Skeletal muscle tissue (tissue), 4 donors: Measurements from ENCODE around the gene ATP9A. TPM values are rescaled to one million over a fixed set of nuclear protein-coding genes. Genes with fewer than 3 reads are reported as not detected.
"Not testable (repeated sequence)": the region's sequence is repeated elsewhere in the genome, so short reads cannot be mapped to it uniquely, and the experiment has no call there.

Experiments
- H3K27ac ChIP-seq: one replicate; pipeline ENCODE4 v1.7.0; 2013; ENCODE audit warnings: mild to moderate bottlenecking, low read depth, low read length, inconsistent platforms
- H3K27me3 ChIP-seq, 3 donors: one replicate each; pipeline ENCODE4 v1.7.0; 2013; ENCODE audit warnings: low read length in 3 of 3; ENCODE audit not compliant: control insufficient read depth in 3 of 3, insufficient read depth in 3 of 3
- H3K36me3 ChIP-seq, 3 donors: one replicate each; pipeline ENCODE4 v1.7.0; 2013; ENCODE audit warnings: low read length in 3 of 3; ENCODE audit not compliant: control insufficient read depth in 3 of 3, insufficient read depth in 3 of 3
- H3K4me1 ChIP-seq, 3 donors: one replicate each; pipeline ENCODE4 v1.7.0; 2013; ENCODE audit warnings: low read length in 3 of 3, mild to moderate bottlenecking in 3 of 3; ENCODE audit not compliant: control insufficient read depth in 3 of 3, insufficient read depth in 3 of 3
- H3K4me3 ChIP-seq, 3 donors: one replicate each; pipeline ENCODE4 v1.7.0; 2013; ENCODE audit warnings: low read length in 3 of 3
- H3K9ac ChIP-seq, 3 donors: one replicate each; pipeline ENCODE4 v1.7.0; 2013; ENCODE audit warnings: low read length in 3 of 3, mild to moderate bottlenecking in 3 of 3, moderate library complexity in 2 of 3, low read depth in 1 of 3
- H3K9me3 ChIP-seq, 3 donors: one replicate each; pipeline ENCODE4 v1.7.0; 2013; ENCODE audit warnings: low read length in 3 of 3; ENCODE audit not compliant: control insufficient read depth in 3 of 3
- total RNA-seq: library from RNA; depleted of rRNA; stranded (reverse); fragments of >200 nt; gene quantifications from one replicate; pipeline ENCODE4 v1.2.3, GENCODE V29; 2014
- donor health status: Osteomylitis.

The ATP9A gene
- total RNA-seq, 1 donor from 2014 or later: 56.4 TPM

GRCh38 chr20:51796340-51796739, 28.1 kb upstream of the ATP9A start:
- Histone ChIP-seq H3K27me3 (peaks cover 31 to 52% (median 35%) of the 10 kb centered on the region in 3 donors), H3K4me3 (no peak overlapping the region), H3K27ac (no peak overlapping the region), H3K36me3 (no peaks in the 10 kb centered on the region), H3K9me3 (no peaks in the 10 kb centered on the region), H3K4me1 (peaks cover 12 to 16% (median 13%) of the 10 kb centered on the region in 3 donors), H3K9ac (no peak overlapping the region)

DNA sequence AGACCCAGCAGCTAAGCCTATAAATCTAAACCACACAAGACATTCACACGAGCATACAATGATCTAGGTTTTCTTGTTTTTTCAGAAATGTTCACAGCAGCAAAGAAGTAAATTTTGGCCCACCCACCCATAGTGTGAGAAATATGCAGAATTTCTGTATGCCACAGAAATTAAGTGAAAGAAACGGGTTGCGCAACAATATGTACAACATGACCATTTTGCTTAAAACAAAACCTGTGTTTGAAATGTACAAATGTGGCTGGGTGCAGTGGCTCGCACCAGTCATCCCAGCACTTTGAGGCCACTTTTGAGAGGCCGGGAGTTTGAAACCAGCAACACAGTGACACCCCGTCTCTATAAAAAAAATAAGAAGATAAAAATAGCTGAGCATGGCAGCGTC, 24.8 kb upstream of the ATP9A start:
- no peak overlapping the region for H3K9ac ChIP-seq
- peaks cover 3 to 28% (median 13%) of the 10 kb centered on the region in 3 donors for H3K27me3 ChIP-seq
- H3K27ac ChIP-seq: no peak overlapping the region
- H3K4me1 ChIP-seq: no peaks in the 10 kb centered on the region
- H3K4me3 ChIP-seq: no peak overlapping the region
- no peaks in the 10 kb centered on the region for H3K36me3 ChIP-seq
- H3K9me3 ChIP-seq: no peaks in the 10 kb centered on the region

DNA sequence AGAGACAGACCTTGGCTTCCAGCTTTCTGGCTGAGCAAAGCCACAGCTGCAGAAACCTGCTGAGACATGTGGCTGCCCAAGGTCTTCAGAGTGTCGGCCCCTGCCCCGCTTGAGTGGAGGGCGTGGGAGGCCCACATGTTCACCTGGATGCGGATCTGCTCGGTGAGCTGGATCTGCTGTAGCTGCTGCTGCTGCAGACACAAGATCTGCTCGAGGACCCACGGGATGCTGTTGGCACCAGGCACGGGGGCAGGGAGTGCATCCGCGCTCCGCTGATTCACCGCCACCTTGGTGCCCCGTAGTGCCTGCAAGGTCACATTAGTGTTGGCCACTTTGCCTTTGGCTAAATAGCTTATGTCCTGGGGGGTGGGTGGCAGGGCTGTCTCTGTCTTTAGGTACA, 23.4 kb upstream of the ATP9A start:
- Histone ChIP-seq H3K4me3 (no peak overlapping the region), H3K9me3 (no peaks in the 10 kb centered on the region), H3K4me1 (no peaks in the 10 kb centered on the region), H3K36me3 (no peaks in the 10 kb centered on the region), H3K27ac (no peak overlapping the region), H3K9ac (no peak overlapping the region), H3K27me3 (peaks cover 0 to 28% (median 12%) of the 10 kb centered on the region in 3 donors)

DNA sequence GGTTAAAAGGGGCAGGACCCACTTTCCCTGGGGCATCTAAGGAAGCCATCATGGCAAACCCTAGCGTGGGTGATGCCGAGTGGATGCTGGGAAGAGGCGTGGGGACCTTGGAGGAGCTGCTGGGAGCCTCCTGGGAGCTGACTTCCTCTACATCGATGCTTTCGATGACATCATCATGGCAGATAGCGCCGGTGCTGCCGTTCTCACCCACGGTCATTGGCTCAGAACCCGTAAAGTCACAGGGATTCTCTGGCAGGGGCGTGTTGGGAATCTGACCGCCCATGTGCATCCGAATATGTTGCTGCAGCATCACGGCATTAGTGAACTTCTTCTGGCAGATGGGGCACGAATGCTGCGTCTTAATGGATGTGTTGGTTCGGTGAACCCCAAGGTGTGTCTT, 22.1 kb upstream of the ATP9A start:
- no peak overlapping the region for H3K4me3 ChIP-seq
- H3K9ac ChIP-seq: no peak overlapping the region
- H3K36me3 ChIP-seq: no peaks in the 10 kb centered on the region
- H3K27ac ChIP-seq: no peak overlapping the region
- peaks cover 0 to 28% (median 12%) of the 10 kb centered on the region in 3 donors for H3K27me3 ChIP-seq
- no peaks in the 10 kb centered on the region for H3K4me1 ChIP-seq
- no peaks in the 10 kb centered on the region for H3K9me3 ChIP-seq

DNA sequence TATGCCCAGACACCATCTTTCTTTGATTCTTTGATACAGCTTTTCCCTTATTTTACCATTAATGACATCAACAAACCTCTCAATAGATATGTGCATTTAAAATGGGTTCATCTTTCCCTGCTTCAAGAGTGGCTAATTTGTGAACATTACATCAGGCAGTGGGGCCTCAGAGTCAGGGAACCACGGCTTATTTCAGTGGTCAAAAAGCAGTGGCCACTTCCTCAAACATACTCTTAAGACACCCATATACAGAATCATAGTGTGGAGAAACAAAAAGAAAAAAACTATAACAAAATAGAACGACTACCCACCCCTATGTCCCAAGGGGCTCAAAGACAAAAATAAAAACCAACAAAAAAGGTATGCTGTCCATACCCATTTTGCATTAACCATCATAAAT, 21.2 kb upstream of the ATP9A start:
- Histone ChIP-seq H3K4me3 (no peak overlapping the region), H3K36me3 (no peaks in the 10 kb centered on the region), H3K27ac (no peak overlapping the region), H3K9ac (no peak overlapping the region), H3K9me3 (no peaks in the 10 kb centered on the region), H3K27me3 (peaks cover 0 to 23% (median 7%) of the 10 kb centered on the region in 3 donors), H3K4me1 (no peaks in the 10 kb centered on the region)

DNA sequence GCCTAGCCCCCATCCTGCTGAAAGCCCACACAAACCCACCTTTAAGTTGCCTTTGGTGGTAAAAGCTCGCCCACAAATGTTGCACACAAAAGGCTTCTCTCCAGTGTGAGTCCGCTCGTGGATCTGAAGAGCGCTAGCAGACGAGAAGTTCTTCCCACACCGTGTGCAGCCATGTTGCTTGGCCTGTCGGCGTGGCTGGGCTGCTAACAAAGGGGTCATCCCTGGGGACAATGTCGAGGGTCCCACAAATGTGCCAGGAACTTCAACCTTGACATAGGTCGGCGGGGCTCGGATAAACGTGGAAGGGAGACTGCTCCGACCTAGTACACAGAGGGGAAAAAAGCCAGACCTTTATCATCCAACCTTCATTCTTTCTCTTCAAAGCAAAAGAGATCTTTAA, 20.6 kb upstream of the ATP9A start:
- H3K9ac ChIP-seq: no peak overlapping the region
- no peaks in the 10 kb centered on the region for H3K36me3 ChIP-seq
- no peaks in the 10 kb centered on the region for H3K9me3 ChIP-seq
- H3K27me3 ChIP-seq: peaks cover 0 to 21% (median 7%) of the 10 kb centered on the region in 3 donors
- H3K4me1 ChIP-seq: no peaks in the 10 kb centered on the region
- no peak overlapping the region for H3K27ac ChIP-seq
- H3K4me3 ChIP-seq: no peak overlapping the region

DNA sequence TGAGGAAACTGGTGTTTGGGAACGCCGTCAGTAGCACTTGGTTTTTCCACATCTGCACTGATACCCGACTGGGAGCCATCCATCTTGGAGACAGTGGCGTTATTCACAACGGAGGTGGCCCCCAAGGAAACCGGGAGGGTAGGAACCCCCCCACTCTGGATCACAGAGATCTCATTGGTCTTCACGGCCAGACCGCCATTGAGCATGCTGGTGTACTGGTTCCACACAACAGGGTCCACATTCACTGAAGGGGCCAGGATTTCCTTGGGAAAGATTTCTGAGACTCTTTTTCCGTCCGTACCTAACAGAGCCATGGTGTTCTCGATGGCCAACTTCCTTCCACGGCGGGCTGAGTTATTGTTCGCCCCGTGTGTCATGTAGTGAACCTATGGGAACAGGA, 16.1 kb upstream of the ATP9A start:
- H3K27me3 ChIP-seq: no peaks in the 10 kb centered on the region
- no peak overlapping the region for H3K9ac ChIP-seq
- no peaks in the 10 kb centered on the region for H3K4me1 ChIP-seq
- peaks cover 0 to 2% (median 0%) of the 10 kb centered on the region in 3 donors for H3K9me3 ChIP-seq
- no peak overlapping the region for H3K4me3 ChIP-seq
- H3K27ac ChIP-seq: no peak overlapping the region
- H3K36me3 ChIP-seq: no peaks in the 10 kb centered on the region

DNA sequence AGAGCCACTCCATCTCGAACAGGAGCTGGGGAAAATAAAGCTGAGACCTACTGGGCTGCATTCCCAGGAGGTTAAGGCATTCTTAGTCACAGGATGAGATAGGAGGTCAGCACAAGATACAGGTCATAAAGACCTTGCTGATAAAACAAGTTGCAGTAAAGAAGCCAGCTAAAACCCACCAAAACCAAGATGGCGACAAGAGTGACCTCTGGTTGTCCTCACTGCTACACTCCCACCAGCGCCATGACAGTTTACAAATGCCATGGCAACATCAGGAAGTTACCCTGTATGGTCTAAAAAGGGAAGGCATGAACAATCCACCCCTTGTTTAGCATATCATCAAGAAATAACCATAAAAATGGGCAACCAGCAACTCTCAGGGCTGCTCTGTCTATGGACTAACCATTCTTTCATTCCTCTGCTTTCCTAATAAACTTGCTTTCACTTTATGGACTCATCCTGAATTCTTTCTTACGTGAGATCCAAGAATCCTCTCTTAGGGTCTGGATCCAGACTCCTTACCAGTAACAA, 10.1 kb upstream of the ATP9A start:
- not testable (repeated sequence) for H3K9ac ChIP-seq, H3K4me3 ChIP-seq, H3K36me3 ChIP-seq, H3K27me3 ChIP-seq, H3K27ac ChIP-seq, H3K4me1 ChIP-seq, H3K9me3 ChIP-seq

- Histone ChIP-seq H3K4me1 (no peaks in the 10 kb centered on the region), H3K36me3 (no peaks in the 10 kb centered on the region), H3K27me3 (no peaks in the 10 kb centered on the region), H3K27ac (no peak overlapping the region), H3K4me3 (no peak overlapping the region), H3K9ac (no peak overlapping the region), H3K9me3 (peaks cover 0 to 2% (median 0%) of the 10 kb centered on the region in 3 donors)
These were observed 7.1 kb upstream of the ATP9A start for GRCh38 chr20:51775241-51775640.

- H3K9ac ChIP-seq: no peak overlapping the region
- H3K4me1 ChIP-seq: peaks cover 4 to 9% (median 8%) of the 10 kb centered on the region in 3 donors
- no peak overlapping the region for H3K4me3 ChIP-seq
- H3K27ac ChIP-seq: no peak overlapping the region
- peaks cover 0 to 4% (median 0%) of the 10 kb centered on the region in 3 donors for H3K27me3 ChIP-seq
- no peaks in the 10 kb centered on the region for H3K36me3 ChIP-seq
- no peaks in the 10 kb centered on the region for H3K9me3 ChIP-seq
These were observed 4.0 kb upstream of the ATP9A start for GRCh38 chr20:51772236-51772635.
